GM12878 (cell line): ENCODE data around the gene PLA2G15. TPM values are rescaled to one million over a fixed set of nuclear protein-coding genes. Genes with fewer than 3 reads are reported as not detected.

Source experiments
- ATAC-seq: fragments of 200-7000 bp; cut with Tn5 transposase; 3 replicates; pipeline ENCODE4 v1.9.1; 2020; ENCODE audit warnings: mild to moderate bottlenecking, moderate library complexity
- BruUV-seq: library from RNA; stranded (reverse); fragments of 400-500 nt; replicated peaks from 2 replicates; lab custom pipeline; 2021; lab: Mats Ljungman, UMichigan
- CTCF ChIA-PET: fragments of 300-600 bp; sonication (Branson Sonifier 250); formaldehyde crosslinking; extraction: SDS; loops from one replicate; lab custom pipeline; 2021; ENCODE audit warnings: inconsistent platforms; lab: Yijun Ruan, JAX
- POLR2A ChIA-PET: fragments of 350-600 bp; formaldehyde crosslinking; extraction: SDS; loops from one replicate; lab custom pipeline; 2021; ENCODE audit warnings: inconsistent platforms; lab: Charles Lee
- RAD21 ChIA-PET: fragments of 300-600 bp; sonication (Branson Sonifier 250); formaldehyde crosslinking; loops from one replicate; lab custom pipeline; 2023; ENCODE audit warnings: antibody characterized with exemption; ENCODE audit not compliant: unreplicated experiment; lab: Charles Lee
- SMC1A ChIA-PET: fragments of 300-600 bp; sonication (Branson Sonifier 250); formaldehyde crosslinking; loops from one replicate; lab custom pipeline; 2023; ENCODE audit not compliant: unreplicated experiment, uncharacterized antibody; lab: Charles Lee
- DNase-seq: peaks from one replicate; pipeline ENCODE4 v3.0.0-alpha.2; 2011; ENCODE audit warnings: low read depth, low spot score
- FAIRE-seq: peaks from 3 replicates; lab custom pipeline; 2011; peaks lifted over from hg19 to GRCh38; lab: Jason Lieb, UNC
- H2AFZ ChIP-seq: 2 replicates; pipeline ENCODE4 v1.6.0; 2011; ENCODE audit warnings: low read depth, low read length, control low read depth; ENCODE audit not compliant: control insufficient read depth
- H3K27ac ChIP-seq: 2 replicates; pipeline ENCODE4 v1.5.1; 2011; ENCODE audit warnings: control low read depth; ENCODE audit not compliant: control insufficient read depth, insufficient read depth
- H3K27me3 ChIP-seq, 2 experiments: replicated peaks in 1 of 2; 2 replicates each; pipeline versions ENCODE4 v1.6.0 to v1.6.1; 2011; ENCODE audit warnings: low read length in 1 of 2; ENCODE audit not compliant: control insufficient read depth in 2 of 2, insufficient read depth in 2 of 2
- H3K36me3 ChIP-seq, 2 experiments: 2 replicates each; pipeline ENCODE4 v1.5.1; 2011; ENCODE audit warnings: low read length in 1 of 2; ENCODE audit not compliant: control insufficient read depth in 2 of 2, insufficient read depth in 2 of 2
- H3K4me1 ChIP-seq: 2 replicates; pipeline ENCODE4 v1.6.1; 2011; ENCODE audit warnings: mild to moderate bottlenecking, low read length, moderate library complexity, mixed read lengths; ENCODE audit not compliant: control insufficient read depth, insufficient read depth
- H3K4me2 ChIP-seq: 2 replicates; pipeline ENCODE4 v1.6.0; 2011; ENCODE audit warnings: control low read depth; ENCODE audit not compliant: control insufficient read depth, insufficient read depth
- H3K4me3 ChIP-seq: fragments of 200-600 bp; sonication (generic); 2 replicates; pipeline ENCODE4 v1.5.1; 2016
- H3K79me2 ChIP-seq: 2 replicates; pipeline ENCODE4 v1.6.0; 2011; ENCODE audit warnings: low read length; ENCODE audit not compliant: control insufficient read depth, insufficient read depth
- H3K9ac ChIP-seq: 2 replicates; pipeline ENCODE4 v1.8.0; 2011; ENCODE audit warnings: low read length, control low read depth, mixed read lengths; ENCODE audit not compliant: control insufficient read depth, insufficient read depth
- H3K9me3 ChIP-seq: replicated peaks from 3 replicates; pipeline ENCODE4 v1.5.1; 2011; ENCODE audit warnings: mild to moderate bottlenecking, low read length; ENCODE audit not compliant: control insufficient read depth, insufficient read depth
- H4K20me1 ChIP-seq: 2 replicates; pipeline ENCODE4 v1.6.0; 2011; ENCODE audit not compliant: control insufficient read depth, insufficient read depth
- ATF3 ChIP-seq: IDR thresholded peaks from 2 replicates; pipeline ENCODE4 v1.6.1; 2011; ENCODE audit warnings: low read depth, mild to moderate bottlenecking, low read length, moderate library complexity, borderline replicate concordance; ENCODE audit errors: extremely low read depth
- BCL11A ChIP-seq: IDR thresholded peaks from 2 replicates; pipeline ENCODE4 v1.6.1; 2011; ENCODE audit warnings: low read depth, low read length
- BMI1 ChIP-seq: fragments of 450-650 bp; IDR thresholded peaks from 2 replicates; pipeline ENCODE4 v1.6.1; 2016; ENCODE audit warnings: mild to moderate bottlenecking, moderate library complexity, borderline replicate concordance
- CBX3 ChIP-seq: fragments of 200-600 bp; sonication (generic); IDR thresholded peaks from 2 replicates; pipeline ENCODE4 v1.6.1; 2016; ENCODE audit warnings: low read depth, borderline replicate concordance
- CBX5 ChIP-seq: sonication (generic); IDR thresholded peaks from 2 replicates; pipeline ENCODE4 v1.6.1; 2016; ENCODE audit warnings: low read depth, moderate library complexity, mild to moderate bottlenecking, inconsistent platforms
- EP300 ChIP-seq, 2 experiments: fragments of 150-350 bp in 1 of 2; IDR thresholded peaks; 2 replicates each; pipeline ENCODE4 v1.6.1; 2011 to 2012; ENCODE audit warnings: low read depth in 2 of 2, low read length in 2 of 2, borderline replicate concordance in 1 of 2, improper control_type of control experiment in 1 of 2, inconsistent platforms in 1 of 2; ENCODE audit not compliant: control insufficient read depth in 1 of 2
- JUNB ChIP-seq: IDR thresholded peaks from 2 replicates; pipeline ENCODE4 v1.6.1; 2016; ENCODE audit warnings: antibody characterized with exemption, mild to moderate bottlenecking
- KAT2A ChIP-seq: conservative IDR thresholded peaks from 2 replicates; pipeline ENCODE4 v1.6.1; 2011; ENCODE audit warnings: low read depth, low read length; ENCODE audit not compliant: control insufficient read depth
- NR2C1 ChIP-seq: fragments of 450-650 bp; IDR thresholded peaks from 2 replicates; pipeline ENCODE4 v1.6.1; 2017; ENCODE audit warnings: antibody characterized with exemption, mild to moderate bottlenecking, moderate library complexity
- SPI1 ChIP-seq: IDR thresholded peaks from 2 replicates; pipeline ENCODE4 v1.6.1; 2011; ENCODE audit warnings: low read depth, mild to moderate bottlenecking, low read length, moderate library complexity, borderline replicate concordance; ENCODE audit not compliant: insufficient read depth
- ZNF274 ChIP-seq: IDR thresholded peaks from one replicate; pipeline ENCODE4 v1.8.0; 2011; ENCODE audit not compliant: insufficient read length, insufficient read depth
- WGBS: methylation state at CpG from one replicate; pipeline ENCODE4 v1.1.6; 2016; ENCODE audit warnings: low lambda C conversion rate; ENCODE audit not compliant: insufficient replicate concordance, insufficient coverage; ENCODE audit errors: missing lambda C conversion rate; 5-methylcytosine and 5-hydroxymethylcytosine counted together
- in situ Hi-C: fragments of 300-500 bp; cut with MboI; formaldehyde crosslinking; loops from 9 replicates; pipeline ENCODE4 v1.14.3; 2018; ENCODE audit warnings: mixed read lengths
- intact Hi-C: fragments of 100-400 bp; cut with micrococcal nuclease; formaldehyde crosslinking; loops from one replicate; pipeline ENCODE4 v1.14.2; 2022; ENCODE audit not compliant: unreplicated experiment
- polyA plus RNA-seq, 11 experiments: library from polyadenylated mRNA; depleted of rRNA in 4 of 11; unstranded in 6 of 11; stranded (reverse) in 5 of 11; fragments of >200 nt; fragmentation: Nextera tagmentation in 4 of 11; fragmentation: Illumina TruSeq in 1 of 11; extraction: Ambion mirVana in 4 of 11; extraction: Trizol in 1 of 11; gene quantifications; 1 replicate in 1 of 11; 2 replicates in 10 of 11; pipeline versions ENCODE4 v1.2.1 to v1.2.3, GENCODE V29; 2011 to 2016; ENCODE audit warnings: inconsistent platforms in 2 of 11, missing spikeins in 2 of 11, low read depth in 1 of 11
- total RNA-seq, 4 experiments: library from RNA; depleted of rRNA in 3 of 4; stranded (reverse); fragments of >200 nt in 3 of 4; fragmentation: Illumina TruSeq in 1 of 4; extraction: Trizol in 1 of 4; gene quantifications; 2 replicates each; pipeline versions ENCODE4 v1.2.1 to v1.2.3, GENCODE V29; 2013 to 2021
- TF ChIP-seq, protein P1 (sequence below): fragments of 450-650 bp; IDR thresholded peaks from 2 replicates; pipeline ENCODE4 v1.6.1; 2017; ENCODE audit warnings: mild to moderate bottlenecking, moderate library complexity

The PLA2G15 gene
- total and polyA plus RNA-seq, 10 of the 15 experiments (the other 5 are each of a cell fraction or from before 2014, with no cell fraction given), result 0.31 to 9.4 (median 6.8) TPM

- TF ChIP-seq, protein P1, sequence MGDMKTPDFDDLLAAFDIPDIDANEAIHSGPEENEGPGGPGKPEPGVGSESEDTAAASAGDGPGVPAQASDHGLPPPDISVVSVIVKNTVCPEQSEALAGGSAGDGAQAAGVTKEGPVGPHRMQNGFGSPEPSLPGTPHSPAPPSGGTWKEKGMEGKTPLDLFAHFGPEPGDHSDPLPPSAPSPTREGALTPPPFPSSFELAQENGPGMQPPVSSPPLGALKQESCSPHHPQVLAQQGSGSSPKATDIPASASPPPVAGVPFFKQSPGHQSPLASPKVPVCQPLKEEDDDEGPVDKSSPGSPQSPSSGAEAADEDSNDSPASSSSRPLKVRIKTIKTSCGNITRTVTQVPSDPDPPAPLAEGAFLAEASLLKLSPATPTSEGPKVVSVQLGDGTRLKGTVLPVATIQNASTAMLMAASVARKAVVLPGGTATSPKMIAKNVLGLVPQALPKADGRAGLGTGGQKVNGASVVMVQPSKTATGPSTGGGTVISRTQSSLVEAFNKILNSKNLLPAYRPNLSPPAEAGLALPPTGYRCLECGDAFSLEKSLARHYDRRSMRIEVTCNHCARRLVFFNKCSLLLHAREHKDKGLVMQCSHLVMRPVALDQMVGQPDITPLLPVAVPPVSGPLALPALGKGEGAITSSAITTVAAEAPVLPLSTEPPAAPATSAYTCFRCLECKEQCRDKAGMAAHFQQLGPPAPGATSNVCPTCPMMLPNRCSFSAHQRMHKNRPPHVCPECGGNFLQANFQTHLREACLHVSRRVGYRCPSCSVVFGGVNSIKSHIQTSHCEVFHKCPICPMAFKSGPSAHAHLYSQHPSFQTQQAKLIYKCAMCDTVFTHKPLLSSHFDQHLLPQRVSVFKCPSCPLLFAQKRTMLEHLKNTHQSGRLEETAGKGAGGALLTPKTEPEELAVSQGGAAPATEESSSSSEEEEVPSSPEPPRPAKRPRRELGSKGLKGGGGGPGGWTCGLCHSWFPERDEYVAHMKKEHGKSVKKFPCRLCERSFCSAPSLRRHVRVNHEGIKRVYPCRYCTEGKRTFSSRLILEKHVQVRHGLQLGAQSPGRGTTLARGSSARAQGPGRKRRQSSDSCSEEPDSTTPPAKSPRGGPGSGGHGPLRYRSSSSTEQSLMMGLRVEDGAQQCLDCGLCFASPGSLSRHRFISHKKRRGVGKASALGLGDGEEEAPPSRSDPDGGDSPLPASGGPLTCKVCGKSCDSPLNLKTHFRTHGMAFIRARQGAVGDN, result no peak
- TF ChIP-seq JUNB (no peak), EP300 (IDR thresholded peaks at IDR 0.05; ENCODE audit: borderline replicate concordance in 1 of 2, control insufficient read depth in 1 of 2, low read depth in 2 of 2, low read length in 2 of 2) (no peak), CBX3 (no peak), BCL11A (no peak)
- TF ChIP-seq, all 136 proteins: peak for 0
Observed at GRCh38 chr16:68235887-68236136, 9.4 kb upstream of the PLA2G15 start, which contains the start of gene ESRP2 (continued).

DNA sequence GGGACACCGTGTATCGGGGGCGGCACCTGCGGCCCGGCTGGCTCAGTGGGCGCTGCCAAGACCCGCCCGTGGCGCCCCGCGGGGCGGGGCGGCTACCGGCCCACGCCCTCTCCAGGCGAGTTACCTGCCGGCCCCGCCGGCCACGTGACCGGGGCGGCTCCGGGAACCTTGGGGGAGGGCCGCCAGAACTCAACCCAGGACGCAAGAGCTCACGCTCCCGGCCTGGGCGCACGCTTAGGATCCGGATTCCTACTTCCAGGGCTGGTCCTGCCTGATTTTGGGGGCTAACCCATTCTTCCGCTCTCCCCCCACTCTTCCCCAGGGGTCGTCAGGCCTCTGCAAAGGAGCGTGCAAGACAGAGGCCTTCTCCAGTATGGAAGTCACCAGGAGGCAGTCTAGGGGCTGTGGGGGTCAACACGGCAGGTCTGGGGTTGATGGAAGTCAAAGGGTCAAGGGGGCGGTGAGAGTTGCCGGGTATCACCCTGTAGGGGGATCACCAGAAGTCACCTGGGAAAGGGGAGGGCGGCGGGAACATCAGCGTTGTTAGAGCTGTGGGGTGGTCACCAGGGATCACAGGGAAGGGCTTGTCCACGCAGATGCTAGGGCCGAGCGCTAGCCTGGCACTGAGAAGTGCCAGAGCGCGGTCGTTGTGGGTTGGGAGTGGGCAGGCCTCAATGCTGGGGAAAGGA lies 8.9 kb upstream of the PLA2G15 start:
- peak overlapping the region; percentile 97 for H2AFZ ChIP-seq
- peak overlapping the region; percentile 68 for H3K9ac ChIP-seq
- no peak for DNase-seq
- no TSS peak for BruUV-seq
- ChIA-PET SMC1A (interaction anchor here (1.0 to 3.2 kb wide), 3 partner anchors 9 to 151 kb away, joined by 3 to 18 read pairs (median 9); partner anchors contain the start of gene NFATC3), POLR2A (interaction anchor here (0.6 to 1.3 kb wide), 5 partner anchors 8 to 487 kb away, joined by 3 to 4 read pairs (median 3); partner anchors contain the start of gene NFATC3), CTCF (interaction anchor here (0.6 to 3.5 kb wide), 5 partner anchors 21 to 160 kb away, joined by 3 to 26 read pairs (median 10); no protein-coding TSS in a partner anchor), RAD21 (interaction anchor here (0.8 to 2.9 kb wide), 6 partner anchors 21 to 151 kb away, joined by 3 to 22 read pairs (median 4); partner anchors contain the start of genes NFATC3 and SLC7A6)
- in situ Hi-C loops (no loop called here), intact Hi-C loops (no loop called here)
- no peaks in the 10 kb centered on the region for H4K20me1 ChIP-seq
- no peaks in the 10 kb centered on the region for H3K79me2 ChIP-seq
- peak overlapping the region; percentile 98 for H3K4me2 ChIP-seq
- WGBS, result 8% methylated on average over 39 of the region's 45 CpGs
- FAIRE-seq, result no peak
- no peaks in the 10 kb centered on the region for H3K27me3 ChIP-seq
- ATAC-seq, result no peak
- peak overlapping the region; percentile 62; the same call in 1 of the 2 replicates for H3K4me3 ChIP-seq
- no peak overlapping the region for H3K27ac ChIP-seq
- no peaks in the 10 kb centered on the region for H3K9me3 ChIP-seq
- H3K4me1 ChIP-seq, result peaks cover 11% of the 10 kb centered on the region
- no peaks in the 10 kb centered on the region for H3K36me3 ChIP-seq
- TF ChIP-seq KAT2A (no peak), ZNF274 (no peak), NR2C1 (no peak), CBX5 (no peak), BMI1 (no peak), SPI1 (no peak), ATF3 (peak; percentile 31; the same call in 1 of the 2 replicates)
- TF ChIP-seq, protein P1, result no peak
